Measurements from ENCODE around the gene BHMT2. TPM values are rescaled to one million over a fixed set of nuclear protein-coding genes. Genes with fewer than 3 reads are reported as not detected.
A peak's percentile ranks its signal among the peaks of the same experiment; 100 is the strongest.

BHMT2 gene
- polyA plus RNA-seq, 4 donors: 0.45 to 4.1 (median 1.9) TPM

DNA sequence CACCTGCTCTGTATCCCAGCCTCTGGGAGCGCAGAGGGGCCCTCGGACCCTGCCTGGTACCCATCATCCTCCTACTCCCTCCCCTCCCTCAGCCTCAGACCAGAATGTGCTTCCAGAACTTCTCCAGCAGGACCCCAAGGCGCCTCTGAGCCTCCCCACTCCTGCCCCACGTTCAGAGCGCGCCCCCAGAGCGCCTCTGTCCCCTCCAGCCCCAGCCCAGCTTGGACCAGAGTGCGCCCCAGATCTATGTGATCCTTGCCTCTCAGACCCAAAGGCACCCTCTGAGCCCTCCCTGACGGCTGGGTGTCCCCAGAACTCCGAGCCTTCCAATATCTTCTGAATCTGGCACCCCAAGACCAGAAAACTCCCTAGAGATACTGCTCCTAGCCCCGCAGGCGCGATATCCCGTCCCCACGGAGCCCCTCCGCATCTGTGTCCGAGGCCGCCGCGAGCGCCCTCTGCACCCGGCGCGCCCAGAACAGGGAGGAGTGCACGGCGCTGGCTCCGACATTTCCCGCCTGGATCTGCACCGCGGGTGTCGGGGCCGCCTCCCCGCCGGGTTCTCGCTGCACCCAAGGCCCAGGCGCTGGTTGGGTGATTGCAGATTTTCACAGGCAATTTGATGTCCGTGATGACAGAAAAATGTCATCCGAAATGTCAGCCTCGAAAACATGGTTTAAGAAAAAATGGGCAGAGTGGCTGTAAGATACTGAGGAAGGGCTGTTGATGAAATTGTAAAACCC, 42.6 kb downstream of the BHMT2 start:
- Histone ChIP-seq H3K27ac (ENCODE audit: low read depth in 1 of 3, low read length in 2 of 3) (no peak overlapping the region), H3K27me3 (ENCODE audit: control insufficient read depth in 3 of 3, insufficient read depth in 3 of 3, low read length in 3 of 3) (peaks cover 0 to 31% (median 22%) of the 10 kb centered on the region in 3 donors), H3K36me3 (ENCODE audit: control insufficient read depth in 3 of 3, insufficient read depth in 2 of 3, low read depth in 1 of 3, low read length in 3 of 3) (no peaks in the 10 kb centered on the region), H3K4me3 (ENCODE audit: low read depth in 1 of 3, low read length in 3 of 3) (peak overlapping the region in 2 of 3 donors; percentile 9), H3K9me3 (ENCODE audit: control insufficient read depth in 2 of 2, insufficient read depth in 1 of 2, low read depth in 1 of 2, low read length in 1 of 2) (peaks cover 0 to 4% of the 10 kb centered on the region in 2 donors), H3K4me1 (ENCODE audit: control insufficient read depth in 3 of 3, insufficient read depth in 2 of 3, low read depth in 1 of 3, low read length in 2 of 3) (peaks cover 0 to 16% (median 0%) of the 10 kb centered on the region in 3 donors)
- peak in 1 of 2 donors; percentile 43 for DNase-seq
- WGBS, 3 donors: 7 to 10% (median 8%) methylated on average over 37 to 39 of the region's 39 CpGs
- FAIRE-seq: no peak

DNA sequence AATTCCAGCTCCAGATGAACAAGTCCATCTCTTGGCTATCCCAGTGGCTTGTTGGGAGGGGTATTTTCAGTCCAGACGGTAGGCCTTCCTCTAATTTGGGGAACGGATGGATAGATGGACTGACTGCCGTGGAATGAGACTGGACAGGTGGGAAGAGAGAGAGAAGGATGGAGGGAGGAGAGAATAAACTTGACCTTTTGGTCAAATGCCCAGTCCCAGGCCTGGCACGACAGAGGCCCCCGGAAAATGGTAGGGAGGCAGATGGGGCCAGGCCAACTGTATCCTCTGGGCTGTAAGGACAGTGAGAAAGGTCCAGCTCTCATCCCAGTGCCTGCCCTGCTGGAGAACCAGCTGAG, 43.1 kb downstream of the BHMT2 start:
- Histone ChIP-seq H3K27ac (ENCODE audit: low read depth in 1 of 3, low read length in 2 of 3) (no peak overlapping the region), H3K27me3 (ENCODE audit: control insufficient read depth in 3 of 3, insufficient read depth in 3 of 3, low read length in 3 of 3) (peaks cover 0 to 31% (median 19%) of the 10 kb centered on the region in 3 donors), H3K4me3 (ENCODE audit: low read depth in 1 of 3, low read length in 3 of 3) (no peak overlapping the region), H3K36me3 (ENCODE audit: control insufficient read depth in 3 of 3, insufficient read depth in 2 of 3, low read depth in 1 of 3, low read length in 3 of 3) (no peaks in the 10 kb centered on the region), H3K9me3 (ENCODE audit: control insufficient read depth in 2 of 2, insufficient read depth in 1 of 2, low read depth in 1 of 2, low read length in 1 of 2) (peaks cover 0 to 4% of the 10 kb centered on the region in 2 donors), H3K4me1 (ENCODE audit: control insufficient read depth in 3 of 3, insufficient read depth in 2 of 3, low read depth in 1 of 3, low read length in 2 of 3) (peaks cover 0 to 12% (median 0%) of the 10 kb centered on the region in 3 donors)
- 75 to 88% (median 82%) methylated on average over 5 of the region's 5 CpGs for WGBS, 3 donors
- no peak for FAIRE-seq
- no peak for DNase-seq

DNA sequence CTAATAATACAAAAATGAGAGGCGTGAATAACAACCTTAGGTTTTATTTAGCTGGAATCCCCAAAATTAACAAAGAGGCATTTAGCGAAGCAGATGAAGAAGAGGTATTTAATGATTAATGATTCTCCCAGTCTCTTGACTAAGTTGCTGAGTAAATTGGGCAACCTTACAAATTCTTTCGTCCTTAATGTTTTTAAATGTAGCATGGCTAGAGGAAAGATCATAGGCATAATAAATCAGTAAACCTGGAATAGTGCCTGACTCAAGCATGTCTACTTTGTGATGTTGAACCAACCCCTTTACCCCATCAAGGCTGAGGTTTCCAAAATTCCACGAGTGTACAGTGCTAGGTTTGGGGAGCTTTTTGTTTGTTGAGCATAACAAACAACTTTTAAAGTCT, 49.9 kb downstream of the BHMT2 start:
- H3K36me3 ChIP-seq (ENCODE audit: control insufficient read depth in 3 of 3, insufficient read depth in 2 of 3, low read depth in 1 of 3, low read length in 3 of 3): no peaks in the 10 kb centered on the region
- H3K4me1 ChIP-seq (ENCODE audit: control insufficient read depth in 3 of 3, insufficient read depth in 2 of 3, low read depth in 1 of 3, low read length in 2 of 3): no peaks in the 10 kb centered on the region
- no peak overlapping the region for H3K27ac ChIP-seq (ENCODE audit: low read depth in 1 of 3, low read length in 2 of 3)
- 84 to 89% (median 88%) methylated on average over 4 of the region's 4 CpGs for WGBS, 3 donors
- no peaks in the 10 kb centered on the region for H3K9me3 ChIP-seq (ENCODE audit: control insufficient read depth in 2 of 2, insufficient read depth in 1 of 2, low read depth in 1 of 2, low read length in 1 of 2)
- no peak for FAIRE-seq
- H3K4me3 ChIP-seq (ENCODE audit: low read depth in 1 of 3, low read length in 3 of 3): no peak overlapping the region
- no peak for DNase-seq
- no peaks in the 10 kb centered on the region for H3K27me3 ChIP-seq (ENCODE audit: control insufficient read depth in 3 of 3, insufficient read depth in 3 of 3, low read length in 3 of 3)

- Histone ChIP-seq H3K4me1 (ENCODE audit: control insufficient read depth in 3 of 3, insufficient read depth in 2 of 3, low read depth in 1 of 3, low read length in 2 of 3) (no peaks in the 10 kb centered on the region), H3K27me3 (ENCODE audit: control insufficient read depth in 3 of 3, insufficient read depth in 3 of 3, low read length in 3 of 3) (no peaks in the 10 kb centered on the region), H3K4me3 (ENCODE audit: low read depth in 1 of 3, low read length in 3 of 3) (no peak overlapping the region), H3K36me3 (ENCODE audit: control insufficient read depth in 3 of 3, insufficient read depth in 2 of 3, low read depth in 1 of 3, low read length in 3 of 3) (no peaks in the 10 kb centered on the region), H3K9me3 (ENCODE audit: control insufficient read depth in 2 of 2, insufficient read depth in 1 of 2, low read depth in 1 of 2, low read length in 1 of 2) (no peaks in the 10 kb centered on the region), H3K27ac (ENCODE audit: low read depth in 1 of 3, low read length in 2 of 3) (no peak overlapping the region)
- no peak for DNase-seq
- no peak for FAIRE-seq
- WGBS, 3 donors: 76 to 92% (median 88%) methylated on average over 4 of the region's 4 CpGs
These were observed 50.7 kb downstream of the BHMT2 start for GRCh38 chr5:79120221-79120620.

GRCh38 chr5:79122973-79123372, 53.4 kb downstream of the BHMT2 start:
- FAIRE-seq (no peak), DNase-seq (no peak)
- H3K27me3 ChIP-seq (ENCODE audit: control insufficient read depth in 3 of 3, insufficient read depth in 3 of 3, low read length in 3 of 3): no peaks in the 10 kb centered on the region
- H3K9me3 ChIP-seq (ENCODE audit: control insufficient read depth in 2 of 2, insufficient read depth in 1 of 2, low read depth in 1 of 2, low read length in 1 of 2): no peaks in the 10 kb centered on the region
- no peaks in the 10 kb centered on the region for H3K4me1 ChIP-seq (ENCODE audit: control insufficient read depth in 3 of 3, insufficient read depth in 2 of 3, low read depth in 1 of 3, low read length in 2 of 3)
- H3K4me3 ChIP-seq (ENCODE audit: low read depth in 1 of 3, low read length in 3 of 3): no peak overlapping the region
- no peak overlapping the region for H3K27ac ChIP-seq (ENCODE audit: low read depth in 1 of 3, low read length in 2 of 3)
- no peaks in the 10 kb centered on the region for H3K36me3 ChIP-seq (ENCODE audit: control insufficient read depth in 3 of 3, insufficient read depth in 2 of 3, low read depth in 1 of 3, low read length in 3 of 3)

- no peaks in the 10 kb centered on the region for H3K36me3 ChIP-seq (ENCODE audit: control insufficient read depth in 3 of 3, insufficient read depth in 2 of 3, low read depth in 1 of 3, low read length in 3 of 3)
- FAIRE-seq (no peak), DNase-seq (no peak)
- no peaks in the 10 kb centered on the region for H3K9me3 ChIP-seq (ENCODE audit: control insufficient read depth in 2 of 2, insufficient read depth in 1 of 2, low read depth in 1 of 2, low read length in 1 of 2)
- no peak overlapping the region for H3K4me3 ChIP-seq (ENCODE audit: low read depth in 1 of 3, low read length in 3 of 3)
- H3K27me3 ChIP-seq (ENCODE audit: control insufficient read depth in 3 of 3, insufficient read depth in 3 of 3, low read length in 3 of 3): no peaks in the 10 kb centered on the region
- H3K4me1 ChIP-seq (ENCODE audit: control insufficient read depth in 3 of 3, insufficient read depth in 2 of 3, low read depth in 1 of 3, low read length in 2 of 3): no peaks in the 10 kb centered on the region
- 85 to 86% (median 85%) methylated on average over 1 of the region's 1 CpG for WGBS, 3 donors
- H3K27ac ChIP-seq (ENCODE audit: low read depth in 1 of 3, low read length in 2 of 3): no peak overlapping the region
These were observed 55.0 kb downstream of the BHMT2 start for GRCh38 chr5:79124607-79125006.

DNA sequence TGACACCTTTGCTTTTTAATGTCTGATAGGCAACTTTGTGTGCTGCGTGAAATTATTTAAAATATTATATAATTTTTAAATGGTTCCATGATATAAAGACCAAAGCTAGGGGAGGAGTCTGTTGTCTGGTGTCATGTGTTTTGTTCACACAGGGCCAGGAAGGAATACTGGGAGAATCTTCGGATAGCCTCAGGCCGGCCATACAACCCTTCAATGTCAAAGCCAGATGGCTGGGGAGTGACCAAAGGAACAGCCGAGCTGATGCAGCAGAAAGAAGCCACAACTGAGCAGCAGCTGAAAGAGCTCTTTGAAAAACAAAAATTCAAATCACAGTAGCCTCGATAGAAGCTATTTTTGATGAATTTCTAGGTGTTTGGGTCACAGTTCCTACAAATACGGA, 61.2 kb downstream of the BHMT2 start:
- Histone ChIP-seq H3K27ac (ENCODE audit: low read depth in 1 of 3, low read length in 2 of 3) (no peak overlapping the region), H3K36me3 (ENCODE audit: control insufficient read depth in 3 of 3, insufficient read depth in 2 of 3, low read depth in 1 of 3, low read length in 3 of 3) (no peaks in the 10 kb centered on the region), H3K9me3 (ENCODE audit: control insufficient read depth in 2 of 2, insufficient read depth in 1 of 2, low read depth in 1 of 2, low read length in 1 of 2) (no peaks in the 10 kb centered on the region), H3K4me3 (ENCODE audit: low read depth in 1 of 3, low read length in 3 of 3) (no peak overlapping the region), H3K27me3 (ENCODE audit: control insufficient read depth in 3 of 3, insufficient read depth in 3 of 3, low read length in 3 of 3) (no peaks in the 10 kb centered on the region), H3K4me1 (ENCODE audit: control insufficient read depth in 3 of 3, insufficient read depth in 2 of 3, low read depth in 1 of 3, low read length in 2 of 3) (peaks cover 0 to 10% (median 4%) of the 10 kb centered on the region in 3 donors)
- WGBS, 3 donors: 73 to 81% (median 79%) methylated on average over 6 of the region's 6 CpGs
- DNase-seq (no peak), FAIRE-seq (no peak)

GRCh38 chr5:79133121-79133656, 63.6 kb downstream of the BHMT2 start:
- H3K27ac ChIP-seq (ENCODE audit: low read depth in 1 of 3, low read length in 2 of 3): peak overlapping the region in 2 of 3 donors; percentile 42 to 66
- H3K36me3 ChIP-seq (ENCODE audit: control insufficient read depth in 3 of 3, insufficient read depth in 2 of 3, low read depth in 1 of 3, low read length in 3 of 3): no peaks in the 10 kb centered on the region
- no peaks in the 10 kb centered on the region for H3K27me3 ChIP-seq (ENCODE audit: control insufficient read depth in 3 of 3, insufficient read depth in 3 of 3, low read length in 3 of 3)
- peak; percentile 84 for FAIRE-seq
- peaks cover 0 to 10% (median 4%) of the 10 kb centered on the region in 3 donors for H3K4me1 ChIP-seq (ENCODE audit: control insufficient read depth in 3 of 3, insufficient read depth in 2 of 3, low read depth in 1 of 3, low read length in 2 of 3)
- WGBS, 3 donors: 3 to 7% (median 3%) methylated on average over 4 of the region's 4 CpGs
- peak; percentile 37 to 62 for DNase-seq
- H3K4me3 ChIP-seq (ENCODE audit: low read depth in 1 of 3, low read length in 3 of 3): peak overlapping the region in 1 of 3 donors; percentile 27
- H3K9me3 ChIP-seq (ENCODE audit: control insufficient read depth in 2 of 2, insufficient read depth in 1 of 2, low read depth in 1 of 2, low read length in 1 of 2): no peaks in the 10 kb centered on the region

All from small intestine (tissue), 7 donors.